DND-41 (cell line): ENCODE measurements around the gene KRTAP4-6.

Experiments used
- CTCF ChIP-seq: IDR thresholded peaks from 2 replicates; pipeline ENCODE4 v1.5.1; 2012; ENCODE audit warnings: borderline replicate concordance, low read length, moderate library complexity, mild to moderate bottlenecking; ENCODE audit not compliant: poor library complexity, severe bottlenecking; ENCODE audit errors: extremely low read depth
- EZH2 ChIP-seq: IDR thresholded peaks from 3 replicates; pipeline ENCODE4 v1.6.1; 2012; ENCODE audit warnings: borderline replicate concordance, low read depth, mild to moderate bottlenecking, moderate library complexity, low read length, inconsistent platforms; ENCODE audit not compliant: severe bottlenecking

GRCh38 chr17:41141361-41141760, 1.0 kb upstream of the KRTAP4-6 start:
- no peak for TF ChIP-seq CTCF
- no peak for TF ChIP-seq EZH2
